NOMO-1 (cell line): ENCODE measurements around the gene ZNF326.
A peak's percentile ranks its signal among the peaks of the same experiment; 100 is the strongest.
"Not testable (repeated sequence)": the region's sequence is repeated elsewhere in the genome, so short reads cannot be mapped to it uniquely, and the experiment has no call there.

Source experiments
- DNase-seq, 2 experiments: peaks; one replicate each; lab custom pipeline; 2025; ENCODE audit not compliant: unreplicated experiment in 2 of 2; lab: John Stamatoyannopoulos, UW

The ZNF326 gene

DNA sequence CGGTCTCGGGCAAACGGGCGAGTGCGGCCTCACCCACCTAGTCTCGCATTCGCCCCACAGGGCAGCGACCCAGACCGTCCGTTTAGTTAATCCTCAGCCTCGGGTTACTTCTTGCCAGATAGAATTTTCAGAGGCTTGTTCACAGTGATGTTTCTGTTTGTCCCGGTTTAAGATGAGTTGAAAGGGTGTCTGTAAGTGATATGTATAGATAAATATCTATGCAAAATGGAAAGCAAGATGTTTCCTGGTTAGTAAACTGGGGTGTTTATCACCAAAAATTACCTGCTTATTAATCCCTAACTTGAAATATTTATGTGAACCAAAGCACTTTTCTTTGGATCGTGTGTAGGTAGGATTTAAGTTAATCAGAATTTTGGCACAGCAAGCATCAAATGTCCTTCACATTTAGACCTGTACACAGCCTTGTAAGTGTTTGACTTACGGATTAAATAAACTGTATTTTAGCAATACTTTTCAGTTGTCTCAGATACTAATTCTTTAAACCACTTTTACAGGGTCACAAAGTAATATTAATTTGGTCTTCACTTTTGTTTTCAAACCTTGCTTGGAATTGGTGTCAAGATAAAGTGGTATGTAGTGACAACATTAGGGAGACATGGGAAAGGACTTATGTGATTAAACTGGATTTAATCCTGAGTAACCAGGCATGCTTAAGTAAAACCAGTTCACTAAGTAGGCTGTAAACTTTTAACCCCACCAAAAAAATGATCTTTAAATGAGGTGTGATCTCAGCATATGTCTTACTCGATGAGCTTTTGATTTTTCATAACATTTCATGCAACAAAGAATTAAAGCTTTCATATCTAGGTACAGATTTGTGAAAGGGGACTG, 914 bp downstream of the ZNF326 start:
- no peak for DNase-seq

DNA sequence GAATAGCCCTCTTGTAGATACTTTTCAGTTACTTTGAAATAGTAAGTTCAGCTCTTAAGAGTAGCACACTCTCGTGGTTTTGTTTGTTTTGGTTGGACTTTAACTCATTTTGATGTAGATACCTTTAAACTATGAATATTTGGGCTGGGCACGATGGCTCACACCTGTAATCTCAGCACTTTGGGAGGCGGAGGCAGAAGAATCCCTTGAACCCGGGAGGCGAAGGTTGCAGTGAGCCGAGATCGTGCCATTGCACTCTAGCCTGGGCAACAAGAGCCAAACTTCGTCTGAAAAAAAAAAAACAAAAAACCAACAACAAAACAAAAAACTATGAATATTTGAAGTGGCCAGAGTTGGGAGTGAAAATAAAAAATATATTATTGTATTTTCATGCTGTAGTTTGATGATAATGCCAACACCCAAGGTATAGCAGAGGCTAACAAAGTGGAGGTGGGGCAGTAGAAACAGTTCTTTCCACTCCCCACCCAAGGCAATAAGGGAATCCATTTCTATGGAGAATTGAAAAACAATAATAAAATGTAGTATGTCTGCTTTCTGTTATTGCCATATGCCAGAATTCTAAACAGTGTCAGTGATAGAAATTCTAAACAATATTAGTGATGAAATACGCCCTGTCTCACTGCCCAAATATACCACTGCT, 1.7 kb downstream of the ZNF326 start:
- DNase-seq: no peak

DNA sequence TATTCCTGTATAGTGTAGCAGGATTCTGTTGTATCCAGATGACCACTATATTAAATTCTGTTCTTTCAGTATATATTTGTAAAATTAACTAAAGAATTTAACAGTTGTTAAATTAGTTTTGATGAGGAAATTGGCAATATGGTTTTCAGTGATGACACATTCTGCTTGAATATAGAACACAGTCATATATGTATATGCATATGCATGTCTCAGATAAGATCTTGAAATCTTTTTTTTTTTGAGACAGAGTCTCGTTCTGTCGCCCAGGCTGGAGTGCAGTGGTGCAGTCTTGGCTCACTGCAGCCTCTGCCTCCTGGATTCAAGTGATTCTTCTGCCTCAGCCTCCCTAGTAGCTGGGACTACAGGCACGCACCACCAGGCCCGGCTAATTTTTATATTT, 2.2 kb downstream of the ZNF326 start:
- not testable (repeated sequence) for DNase-seq

DNA sequence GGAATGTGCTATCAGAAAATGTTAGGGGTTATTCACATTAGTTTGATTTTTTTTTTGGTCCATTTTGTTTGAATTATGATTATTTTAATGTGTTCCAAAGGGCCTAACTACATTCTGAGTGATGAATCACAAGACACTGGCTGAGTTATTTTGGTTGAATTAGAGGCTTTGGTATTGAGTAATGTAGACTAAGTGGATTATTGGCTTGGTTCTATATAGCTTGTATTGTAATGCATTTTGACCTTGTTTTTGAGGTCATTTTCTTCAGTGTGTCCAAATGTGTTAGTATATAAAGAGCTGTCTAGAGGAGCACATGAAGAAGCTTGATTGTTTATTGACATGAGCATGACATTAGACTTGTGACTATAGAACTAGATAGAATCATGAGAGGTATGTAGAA, 3.4 kb downstream of the ZNF326 start:
- DNase-seq: no peak

DNA sequence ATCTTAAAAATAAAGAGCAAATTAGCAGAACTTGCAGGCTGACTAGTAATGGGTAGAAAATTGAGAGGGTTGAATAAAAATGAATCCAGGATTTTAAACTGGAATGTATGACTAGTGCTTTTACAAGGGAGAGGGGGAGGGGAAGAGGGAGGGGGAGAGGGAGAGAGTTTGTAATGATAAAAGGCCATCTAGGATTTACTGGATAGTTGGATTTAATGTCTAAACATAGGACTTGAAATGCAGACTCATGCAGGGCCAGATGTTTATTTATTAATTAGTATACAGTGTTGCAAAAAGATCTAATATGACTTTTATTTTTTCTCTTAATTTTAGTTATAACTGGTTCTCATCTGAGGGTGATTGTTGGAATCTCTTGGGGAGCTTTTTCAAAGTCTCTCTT, 4.3 kb downstream of the ZNF326 start:
- DNase-seq: no peak

DNA sequence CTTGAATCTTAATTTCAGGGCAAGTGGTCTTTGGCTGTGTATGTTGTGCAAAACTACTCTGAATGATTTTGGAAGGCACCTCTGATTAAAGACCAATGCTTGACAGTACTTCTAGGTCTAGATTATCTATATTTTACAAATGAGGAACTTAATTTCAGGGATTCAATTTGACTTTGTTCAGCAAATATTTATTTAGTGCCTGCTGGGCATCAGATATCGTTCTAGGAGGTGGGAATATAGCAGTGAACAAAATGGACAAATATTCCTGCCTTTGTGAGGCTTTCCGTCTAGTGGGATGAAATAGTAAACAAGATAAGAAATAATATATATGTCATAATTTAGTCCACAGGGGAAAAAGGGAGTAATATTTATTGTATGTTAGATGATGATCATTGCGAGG, 4.7 kb downstream of the ZNF326 start:
- DNase-seq: no peak

GRCh38 chr1:90000934-90001676, 6.2 kb downstream of the ZNF326 start:
- DNase-seq: no peak

DNA sequence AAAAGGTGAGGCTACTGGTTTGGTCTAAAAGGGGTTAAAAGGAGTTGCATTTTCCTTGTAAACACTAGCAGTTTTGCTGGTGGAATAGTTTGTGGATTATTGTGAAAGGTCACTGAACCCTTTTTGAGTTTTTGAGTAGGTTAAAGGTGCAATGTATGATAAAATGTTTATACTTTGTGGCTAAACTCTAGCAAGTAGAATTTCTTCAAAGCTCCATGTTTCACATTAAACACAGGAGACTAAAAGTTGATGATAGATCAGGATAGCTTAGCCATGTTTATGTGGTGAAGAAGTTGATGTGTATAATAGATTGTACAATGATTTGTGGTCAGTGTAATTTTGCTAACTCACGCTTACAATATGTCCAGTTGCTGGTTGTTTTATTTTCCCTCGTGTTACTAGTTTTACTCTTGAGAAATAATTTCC, 13.1 kb downstream of the ZNF326 start:
- DNase-seq: no peak

- no peak for DNase-seq
These were observed 17.4 kb downstream of the ZNF326 start for GRCh38 chr1:90012300-90012699.

DNA sequence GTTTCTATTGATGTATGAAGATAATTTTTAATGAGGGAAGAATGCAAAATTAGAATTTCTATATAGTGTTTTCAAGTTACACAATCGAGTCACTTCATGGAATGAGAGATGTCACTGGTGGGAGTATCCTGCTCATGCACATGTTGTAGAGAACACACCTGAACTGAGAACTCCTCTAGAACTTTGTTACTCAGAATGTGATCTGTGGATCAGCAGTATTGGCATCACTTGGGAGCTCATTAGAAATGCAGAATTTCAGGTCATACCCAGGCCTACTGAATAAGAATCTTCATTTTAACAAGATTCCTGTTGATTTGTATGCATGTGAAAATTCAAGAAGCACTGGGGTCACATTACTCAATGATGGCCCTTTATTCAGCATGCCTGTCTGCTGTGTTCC, 28.8 kb downstream of the ZNF326 start:
- no peak for DNase-seq

DNA sequence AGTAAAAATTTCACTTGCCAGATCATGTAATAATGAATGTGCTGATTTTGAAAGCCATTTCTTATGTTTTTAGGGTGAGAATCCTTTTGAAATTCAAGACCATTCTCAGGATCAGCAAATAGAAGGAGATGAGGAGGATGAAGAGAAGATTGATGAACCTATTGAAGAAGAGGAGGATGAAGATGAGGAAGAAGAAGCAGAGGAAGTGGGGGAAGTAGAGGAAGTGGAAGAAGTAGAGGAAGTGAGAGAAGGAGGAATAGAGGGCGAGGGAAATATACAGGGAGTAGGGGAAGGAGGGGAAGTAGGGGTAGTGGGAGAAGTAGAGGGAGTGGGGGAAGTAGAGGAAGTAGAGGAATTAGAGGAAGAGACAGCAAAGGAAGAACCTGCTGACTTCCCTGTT, 32.4 kb downstream of the ZNF326 start:
- DNase-seq: no peak

- DNase-seq: no peak
These were observed 44.7 kb downstream of the ZNF326 start for GRCh38 chr1:90039652-90040051.

DNA sequence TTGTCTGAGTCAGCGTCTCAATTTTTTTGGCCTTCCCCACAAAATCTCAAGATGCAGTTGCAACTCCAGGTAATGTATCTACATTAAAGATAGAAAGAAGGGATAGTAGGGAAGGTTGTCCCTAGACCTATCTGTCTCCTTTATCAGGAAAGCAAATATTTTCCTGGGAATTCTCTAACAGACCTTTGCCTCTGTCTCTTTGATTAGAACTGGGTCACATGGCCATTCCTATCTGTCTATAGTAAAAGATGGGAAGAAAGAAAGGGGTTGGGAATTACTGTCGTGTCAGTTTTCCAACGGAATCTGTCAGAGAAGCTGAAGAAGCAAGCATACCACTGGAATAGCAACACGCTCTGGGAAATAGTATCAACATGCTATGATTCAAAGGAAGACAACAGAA, 48.7 kb downstream of the ZNF326 start:
- DNase-seq: no peak

DNA sequence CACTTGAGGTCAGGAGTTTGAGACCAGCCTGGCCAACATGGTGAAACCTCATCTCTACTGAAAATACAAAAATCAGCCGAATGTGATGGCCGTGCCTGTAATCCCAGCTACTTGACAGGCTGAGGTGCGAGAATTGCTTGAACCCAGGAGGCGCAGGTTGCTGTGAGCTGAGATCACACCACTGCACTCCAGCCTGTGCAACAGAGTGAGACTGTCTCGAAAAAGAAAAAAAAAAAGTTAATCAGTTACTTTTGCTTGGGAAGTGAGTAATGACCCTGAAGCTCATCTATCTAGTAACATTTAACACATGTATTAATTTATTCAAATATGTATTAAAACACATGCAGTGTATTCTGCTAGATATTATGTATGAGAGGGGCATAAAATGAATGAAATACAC, 49.4 kb downstream of the ZNF326 start:
- DNase-seq: no peak

DNA sequence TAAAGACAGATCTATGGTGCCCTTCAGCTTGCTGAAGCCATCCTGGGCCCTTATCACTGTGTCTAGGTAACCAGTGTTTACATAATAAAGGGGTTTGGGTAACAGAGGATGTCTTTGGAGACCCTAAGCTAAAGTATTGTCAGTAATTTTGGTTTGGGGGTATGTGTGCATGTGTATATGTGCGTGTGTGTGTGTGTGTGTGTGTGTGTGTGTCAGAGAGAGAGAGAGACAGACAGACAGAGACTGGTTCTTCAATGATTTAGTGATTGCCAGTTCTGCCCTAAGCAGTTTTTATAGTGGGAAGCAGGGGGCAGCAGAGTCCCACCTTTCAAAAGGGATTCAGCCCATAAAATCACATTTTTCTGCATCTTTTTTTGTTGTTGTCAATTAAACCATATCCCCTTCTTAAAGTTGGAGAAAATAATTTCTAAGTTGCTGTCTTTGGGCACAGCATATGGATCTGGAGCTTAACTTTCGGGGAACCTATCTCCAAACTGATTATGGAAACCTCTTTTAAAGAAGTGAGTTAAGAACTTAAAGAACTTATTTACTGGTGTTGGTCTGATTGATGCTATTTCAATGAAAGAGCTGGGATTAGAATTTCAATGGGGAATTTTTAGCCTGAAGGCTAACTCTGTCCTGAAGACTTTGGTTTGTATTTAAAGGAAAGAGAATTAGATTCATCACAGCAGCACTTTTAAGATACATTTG, 51.1 kb downstream of the ZNF326 start:
- peak in 1 of 2 experiments; percentile 17 for DNase-seq

DNA sequence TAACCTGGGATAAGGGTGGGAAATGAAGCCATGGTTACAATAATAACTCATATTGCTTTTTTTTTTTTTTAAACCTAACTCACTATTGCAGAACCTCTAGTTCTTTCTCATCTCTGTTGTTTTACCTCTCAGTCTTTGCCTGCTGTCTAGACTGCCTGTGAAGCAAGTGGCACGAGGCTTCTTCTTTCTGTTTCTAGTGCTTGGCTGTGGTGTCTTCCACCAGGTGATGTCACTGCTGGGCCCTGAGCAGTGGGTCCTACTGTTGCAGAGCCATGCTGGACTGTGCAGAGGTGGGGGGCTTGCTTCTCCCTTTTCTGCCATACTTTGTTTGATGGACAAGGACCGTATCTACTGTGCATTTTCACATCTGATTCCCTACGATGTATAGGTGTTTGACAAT, 51.7 kb downstream of the ZNF326 start:
- DNase-seq: no peak

- DNase-seq: no peak
These were observed 53.1 kb downstream of the ZNF326 start for GRCh38 chr1:90048043-90048442.

DNA sequence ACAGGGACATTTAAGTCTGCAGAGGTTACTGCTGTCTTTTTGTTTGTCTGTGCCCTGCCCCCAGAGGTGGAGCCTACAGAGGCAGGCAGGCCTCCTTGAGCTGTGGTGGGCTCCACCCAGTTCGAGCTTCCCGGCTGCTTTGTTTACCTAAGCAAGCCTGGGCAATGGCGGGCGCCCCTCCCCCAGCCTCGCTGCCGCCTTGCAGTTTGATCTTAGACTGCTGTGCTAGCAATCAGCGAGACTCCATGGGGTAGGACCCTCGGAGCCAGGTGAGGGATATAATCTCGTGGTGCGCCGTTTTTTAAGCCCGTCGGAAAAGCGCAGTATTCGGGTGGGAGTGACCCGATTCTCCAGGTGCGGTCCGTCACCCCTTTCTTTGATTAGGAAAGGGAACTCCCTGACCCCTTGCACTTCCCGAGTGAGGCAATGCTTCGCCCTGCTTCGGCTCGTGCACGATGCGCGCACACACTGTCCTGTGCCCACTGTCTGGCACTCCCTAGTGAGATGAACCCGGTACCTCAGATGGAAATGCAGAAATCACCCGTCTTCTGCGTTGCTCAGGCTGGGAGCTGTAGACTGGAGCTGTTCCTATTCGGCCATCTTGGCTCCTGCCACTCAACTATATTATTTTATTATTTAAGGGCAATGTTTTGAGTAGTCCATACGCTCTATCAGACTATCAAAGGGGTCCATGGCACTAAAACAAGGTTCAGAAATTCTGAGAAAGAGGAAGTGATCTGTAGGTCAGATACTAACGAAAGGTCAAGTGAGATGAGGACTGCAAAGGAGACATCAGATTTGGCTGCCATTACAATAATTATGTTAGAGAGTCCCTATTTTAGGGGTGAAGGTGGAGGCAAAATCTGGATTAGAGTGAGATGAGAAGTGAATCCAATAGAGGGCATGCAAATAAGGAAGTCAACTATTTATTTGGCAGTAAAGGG, 68.1 kb downstream of the ZNF326 start:
- not testable (repeated sequence) for DNase-seq

- not testable (repeated sequence) for DNase-seq
These were observed 69.2 kb downstream of the ZNF326 start for GRCh38 chr1:90064109-90064508.
